Body of pancreas (tissue), 4 donors: ENCODE results near the gene RFX4. TPM values are rescaled to one million over a fixed set of nuclear protein-coding genes. Genes with fewer than 3 reads are reported as not detected.

Source experiments
- ATAC-seq: fragments of 150-250 bp; one replicate; pipeline ENCODE4 v1.9.1; 2016
- DNase-seq, 4 donors: peaks; one replicate each; pipeline ENCODE4 v3.0.0-alpha.2; 2019
- H3K27ac ChIP-seq, 4 donors: fragments of 200-600 bp; sonication (generic); 1 replicate in 3 of 4; 2 replicates in 1 of 4; pipeline versions ENCODE4 v1.5.1 to v1.6.1; 2016 to 2019; ENCODE audit warnings: mild to moderate bottlenecking in 1 of 4, mixed read lengths in 1 of 4, moderate library complexity in 1 of 4
- H3K27me3 ChIP-seq, 2 donors: fragments of 200-600 bp; sonication (generic); one replicate each; pipeline ENCODE4 v1.6.0; 2016; ENCODE audit warnings: mild to moderate bottlenecking in 1 of 2
- H3K36me3 ChIP-seq, 2 donors: fragments of 200-600 bp; sonication (generic); replicated peaks in 1 of 2; 2 replicates each; pipeline ENCODE4 v1.5.1; 2016; ENCODE audit warnings: low read depth in 2 of 2; ENCODE audit not compliant: insufficient read depth in 1 of 2
- H3K4me1 ChIP-seq: fragments of 200-600 bp; sonication (generic); one replicate; pipeline ENCODE4 v1.6.0; 2016
- H3K4me3 ChIP-seq, 2 donors: fragments of 200-600 bp; sonication (generic); 1 replicate in 1 of 2; 2 replicates in 1 of 2; pipeline ENCODE4 v1.5.1; 2016 to 2019
- H3K9me3 ChIP-seq, 3 donors: fragments of 200-600 bp; sonication (generic); 1 replicate in 2 of 3; 2 replicates in 1 of 3; pipeline ENCODE4 v1.5.1; 2016
- CTCF ChIP-seq, 7 experiments: fragments of 450-650 bp in 4 of 7; fragments of 200-600 bp in 3 of 7; sonication (generic) in 3 of 7; IDR thresholded peaks; one replicate each; pipeline ENCODE4 v1.5.1; 2016 to 2019; ENCODE audit warnings: antibody characterized with exemption in 7 of 7
- POLR2A ChIP-seq, 3 donors: fragments of 450-650 bp; IDR thresholded peaks; one replicate each; pipeline ENCODE4 v1.6.1; 2016; ENCODE audit warnings: antibody characterized with exemption in 3 of 3, mild to moderate bottlenecking in 2 of 3
- WGBS, 2 donors: methylation state at CpG; one replicate each; pipeline ENCODE4 v1.1.5; 2017; 5-methylcytosine and 5-hydroxymethylcytosine counted together
- intact Hi-C: fragments of 100-400 bp; cut with DNase I; formaldehyde crosslinking; loops from one replicate; pipeline ENCODE4 v1.15.1; 2023
- total RNA-seq, 2 donors: library from RNA; depleted of rRNA; stranded (reverse); fragments of >200 nt; gene quantifications; one replicate each; pipeline ENCODE4 v1.1.0, GENCODE V29; 2016

The RFX4 gene
- total RNA-seq, 2 donors from 2014 or later, result not detected

- Histone ChIP-seq H3K9me3 (no peaks in the 10 kb centered on the region), H3K4me1 (peaks cover 53% of the 10 kb centered on the region), H3K4me3 (no peak overlapping the region), H3K36me3 (no peaks in the 10 kb centered on the region), H3K27me3 (peaks cover 0 to 28% of the 10 kb centered on the region in 2 donors), H3K27ac (no peak overlapping the region)
- no peak for TF ChIP-seq POLR2A (IDR thresholded peaks at IDR 0.05)
- TF ChIP-seq CTCF (IDR thresholded peaks at IDR 0.05), result no peak
- DNase-seq, result no peak
- ATAC-seq, result no peak
- intact Hi-C loops, result no loop called here
- WGBS, 2 donors, result 10 to 17% methylated on average over 17 of the region's 17 CpGs
These were observed 2.3 kb downstream of the RFX4 start for GRCh38 chr12:106585105-106585520.

GRCh38 chr12:106585521-106586277, 2.9 kb downstream of the RFX4 start:
- intact Hi-C loops, result no loop called here
- 2 to 10% methylated on average over 33 to 60 of the region's 63 CpGs for WGBS, 2 donors
- ATAC-seq (no peak), DNase-seq (no peak)
- Histone ChIP-seq H3K4me3 (no peak overlapping the region), H3K36me3 (no peaks in the 10 kb centered on the region), H3K9me3 (no peaks in the 10 kb centered on the region), H3K4me1 (peaks cover 48% of the 10 kb centered on the region), H3K27ac (no peak overlapping the region), H3K27me3 (peaks cover 0 to 22% of the 10 kb centered on the region in 2 donors)
- no peak for TF ChIP-seq POLR2A (IDR thresholded peaks at IDR 0.05)

GRCh38 chr12:106586278-106586802, 3.5 kb downstream of the RFX4 start:
- H3K27ac ChIP-seq, result no peak overlapping the region
- ATAC-seq (no peak), DNase-seq (no peak)
- H3K36me3 ChIP-seq, result no peaks in the 10 kb centered on the region
- TF ChIP-seq POLR2A (IDR thresholded peaks at IDR 0.05) (no peak), CTCF (IDR thresholded peaks at IDR 0.05) (no peak)
- 2 to 3% methylated on average over 17 to 35 of the region's 35 CpGs for WGBS, 2 donors
- intact Hi-C loops, result no loop called here
- H3K9me3 ChIP-seq, result no peaks in the 10 kb centered on the region
- H3K4me3 ChIP-seq, result no peak overlapping the region
- peaks cover 0 to 16% of the 10 kb centered on the region in 2 donors for H3K27me3 ChIP-seq
- peaks cover 42% of the 10 kb centered on the region for H3K4me1 ChIP-seq

GRCh38 chr12:106586803-106587684, 4.2 kb downstream of the RFX4 start:
- 3 to 7% methylated on average over 18 to 62 of the region's 62 CpGs for WGBS, 2 donors
- Histone ChIP-seq H3K9me3 (no peaks in the 10 kb centered on the region), H3K27me3 (peaks cover 0 to 14% of the 10 kb centered on the region in 2 donors), H3K4me1 (peaks cover 36% of the 10 kb centered on the region), H3K27ac (no peak overlapping the region), H3K36me3 (no peaks in the 10 kb centered on the region), H3K4me3 (no peak overlapping the region)
- no peak for TF ChIP-seq CTCF (IDR thresholded peaks at IDR 0.05)
- no peak for TF ChIP-seq POLR2A (IDR thresholded peaks at IDR 0.05)
- ATAC-seq (no peak), DNase-seq (peak in 2 of 4 donors; percentile 11 to 22)
- intact Hi-C loops, result no loop called here

- Histone ChIP-seq H3K27me3 (peaks cover 0 to 8% of the 10 kb centered on the region in 2 donors), H3K4me3 (no peak overlapping the region), H3K4me1 (peaks cover 19% of the 10 kb centered on the region), H3K27ac (no peak overlapping the region), H3K9me3 (no peaks in the 10 kb centered on the region), H3K36me3 (no peaks in the 10 kb centered on the region)
- DNase-seq (no peak), ATAC-seq (no peak)
- 38 to 44% methylated on average over 4 of the region's 4 CpGs for WGBS, 2 donors
- intact Hi-C loops, result no loop called here
- no peak for TF ChIP-seq CTCF (IDR thresholded peaks at IDR 0.05)
- TF ChIP-seq POLR2A (IDR thresholded peaks at IDR 0.05), result no peak
These were observed 6.0 kb downstream of the RFX4 start for GRCh38 chr12:106588771-106589170.
